AML-193 (cell line): ENCODE data around the gene SBK3.
"Not testable (repeated sequence)": the region's sequence is repeated elsewhere in the genome, so short reads cannot be mapped to it uniquely, and the experiment has no call there.

Experiments
- DNase-seq, 2 experiments: peaks; one replicate each; lab custom pipeline; 2025; lab: John Stamatoyannopoulos, UW

Gene SBK3

GRCh38 chr19:55573929-55574328 is 28.6 kb upstream of the SBK3 start:
- DNase-seq, result not testable (repeated sequence)

DNA sequence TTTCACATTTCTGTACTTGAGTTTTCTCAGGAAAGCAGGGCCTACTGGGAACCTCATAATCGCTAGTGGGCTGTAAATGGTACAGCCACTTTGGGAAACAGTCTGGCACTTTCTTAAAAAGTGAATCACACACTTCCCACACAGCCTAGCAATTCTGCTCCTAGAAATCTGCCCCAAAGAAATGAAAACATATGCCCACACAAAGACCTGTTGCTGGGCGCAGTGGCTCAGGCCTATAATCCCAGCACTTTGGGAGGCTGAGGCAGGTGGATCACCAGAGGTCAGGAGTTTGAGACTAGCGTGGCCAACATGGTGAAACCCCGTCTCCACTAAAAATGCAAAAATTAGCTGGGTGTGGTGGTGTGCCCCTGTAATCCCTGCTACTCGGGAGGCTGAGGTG is 24.1 kb upstream of the SBK3 start:
- not testable (repeated sequence) for DNase-seq

- DNase-seq, result no peak
These were observed 22.5 kb upstream of the SBK3 start for GRCh38 chr19:55567708-55568328.

GRCh38 chr19:55566823-55567222 is 21.5 kb upstream of the SBK3 start:
- no peak for DNase-seq

- no peak for DNase-seq
These were observed 17.9 kb upstream of the SBK3 start for GRCh38 chr19:55563261-55563690.

GRCh38 chr19:55559684-55560083 is 14.3 kb upstream of the SBK3 start:
- DNase-seq, result no peak

- no peak for DNase-seq
These were observed 9.4 kb upstream of the SBK3 start for GRCh38 chr19:55554741-55555152.

DNA sequence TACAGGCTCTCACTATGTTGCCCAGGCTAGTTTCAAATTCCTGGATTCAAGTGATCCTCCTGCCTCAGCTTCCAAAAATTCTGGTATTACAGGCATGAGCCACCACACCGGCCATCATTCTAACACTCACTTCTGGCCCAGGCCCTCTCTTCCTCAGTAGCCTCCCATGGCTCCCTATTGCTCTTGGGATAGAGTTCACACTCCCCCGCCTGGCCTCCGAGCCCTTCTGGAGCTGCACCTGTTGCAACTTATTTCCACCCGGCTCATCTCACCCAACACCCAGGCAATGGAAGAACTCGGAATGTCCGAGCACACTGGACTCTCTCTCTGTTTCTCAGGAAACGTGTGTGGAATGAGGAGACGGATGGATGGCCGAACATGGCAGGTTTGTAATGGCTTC is 9.0 kb upstream of the SBK3 start:
- no peak for DNase-seq

- no peak for DNase-seq
These were observed 8.2 kb upstream of the SBK3 start for GRCh38 chr19:55553217-55554182.

- no peak for DNase-seq
These were observed 7.3 kb upstream of the SBK3 start for GRCh38 chr19:55552620-55553019.

- DNase-seq, result no peak
These were observed 6.9 kb upstream of the SBK3 start for GRCh38 chr19:55552206-55552605.

GRCh38 chr19:55550321-55550650 is 4.9 kb upstream of the SBK3 start:
- no peak for DNase-seq

DNA sequence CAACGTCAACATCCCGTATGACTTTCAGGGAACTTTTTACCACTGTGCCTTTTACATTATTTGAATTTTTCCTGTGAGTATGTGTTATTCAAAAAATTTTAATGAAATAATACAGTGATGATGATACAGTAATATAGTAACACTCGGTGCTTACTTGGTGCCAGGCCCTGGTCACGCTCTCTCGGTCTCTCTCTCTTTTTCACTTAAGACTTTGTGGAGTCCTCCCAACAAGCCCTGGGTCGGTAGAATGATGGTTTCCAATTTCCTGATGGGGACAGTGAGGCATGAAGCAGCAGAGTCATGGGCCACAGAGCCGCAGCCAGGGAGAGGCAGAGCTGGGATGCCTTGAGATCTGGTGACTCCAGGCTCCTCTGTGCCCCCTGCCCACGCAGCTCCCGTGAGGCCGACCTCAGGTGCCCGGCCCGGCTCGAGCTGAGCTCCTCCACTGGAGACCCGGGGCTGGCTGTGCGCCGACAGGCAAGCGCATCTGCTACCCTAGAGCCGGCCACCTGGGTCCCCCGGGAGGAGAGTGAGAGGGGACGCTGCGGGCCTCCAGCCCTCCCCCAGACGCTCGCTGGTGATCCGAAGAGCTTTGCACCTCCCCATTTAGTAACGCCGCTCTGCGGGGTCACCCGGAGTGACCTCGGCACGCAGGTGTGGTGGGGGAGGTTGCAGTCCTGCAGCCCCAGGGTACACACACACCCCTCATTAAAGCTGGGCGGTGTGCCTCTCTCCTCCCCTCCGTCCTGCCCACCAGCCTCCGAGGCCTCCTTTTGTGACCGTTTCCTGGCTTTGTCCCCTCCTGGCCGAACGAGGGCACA is 4.4 kb upstream of the SBK3 start:
- no peak for DNase-seq

DNA sequence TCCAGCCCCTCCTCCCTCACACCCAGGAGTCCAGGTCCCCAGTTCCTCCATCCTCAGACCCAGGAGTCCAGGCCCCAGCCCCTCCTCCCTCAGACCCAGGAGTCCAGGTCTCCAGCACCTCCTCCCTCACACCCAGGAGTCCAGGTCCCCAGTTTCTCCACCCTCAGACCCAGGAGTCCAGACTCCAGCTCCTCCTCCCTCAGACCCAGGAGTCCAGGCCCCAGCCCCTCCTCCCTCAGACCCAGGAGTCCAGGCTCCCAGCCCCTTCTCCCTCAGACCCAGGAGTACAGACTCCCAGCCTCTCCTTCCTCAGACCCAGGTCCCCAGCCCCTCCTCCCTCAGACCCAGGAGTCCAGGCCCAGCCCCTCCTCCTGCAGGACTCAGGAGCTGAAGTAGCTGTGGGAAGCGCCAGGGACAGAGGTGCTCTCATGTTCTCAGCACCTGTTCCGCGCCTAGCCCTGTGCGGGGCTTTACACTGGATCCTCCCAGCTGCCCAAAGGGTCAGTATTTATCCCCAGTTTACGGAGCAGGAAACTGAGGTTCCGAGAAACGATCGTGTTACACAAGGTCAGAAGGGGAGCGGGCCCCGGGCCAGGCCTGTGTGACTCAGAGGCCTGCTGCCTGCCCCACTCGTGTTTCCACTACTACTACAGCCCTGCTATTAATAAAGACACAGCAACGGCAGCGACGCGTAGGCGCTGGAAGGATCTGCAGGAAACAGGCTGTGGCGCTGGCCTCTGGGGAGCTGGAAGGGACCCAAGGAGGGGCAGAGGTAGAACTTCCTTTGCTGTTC is 1.7 kb upstream of the SBK3 start:
- no peak for DNase-seq

GRCh38 chr19:55546011-55546410 is 668 bp upstream of the SBK3 start:
- no peak for DNase-seq

GRCh38 chr19:55544776-55545439 is 435 bp downstream of the SBK3 start:
- no peak for DNase-seq

DNA sequence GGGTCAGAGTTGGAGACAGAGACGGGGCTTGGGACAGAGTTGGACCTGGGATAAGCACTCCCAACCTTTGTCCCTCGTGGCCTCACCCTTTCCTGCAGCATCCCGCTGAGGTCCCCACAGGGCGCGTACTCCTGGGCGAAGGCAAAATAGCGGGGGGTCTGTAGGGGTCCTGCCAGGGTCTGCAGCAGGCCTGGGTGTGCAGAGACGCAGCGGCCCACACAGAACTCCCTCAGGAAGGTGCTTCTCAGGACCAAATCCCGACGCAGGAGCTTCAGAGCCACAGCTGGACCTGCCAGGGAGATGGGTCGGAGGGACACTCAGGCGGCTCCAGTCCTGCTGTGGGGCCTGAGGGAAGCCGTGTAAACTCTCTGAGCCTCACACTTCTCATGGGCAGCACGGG is 1.3 kb downstream of the SBK3 start:
- DNase-seq, result no peak

DNA sequence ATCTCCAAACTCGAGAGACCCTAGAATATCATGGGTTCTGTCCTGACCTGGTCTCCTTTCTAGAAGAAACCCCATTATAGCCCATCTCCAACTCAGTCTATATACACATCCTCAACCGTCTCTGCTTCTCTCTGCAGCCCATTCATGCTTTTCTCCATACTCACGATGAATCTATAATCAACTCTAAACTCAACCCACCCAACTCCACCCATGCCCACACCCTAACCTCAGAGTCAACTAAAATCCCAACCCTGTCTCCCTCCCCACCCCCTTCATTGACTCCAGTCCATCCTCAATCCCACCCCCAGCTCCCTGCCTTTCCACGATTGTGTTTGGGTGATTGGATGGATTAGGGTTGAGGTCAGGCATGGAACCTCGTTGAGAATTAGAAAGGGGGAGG is 1.8 kb downstream of the SBK3 start:
- no peak for DNase-seq

- DNase-seq, result no peak
These were observed 3.0 kb downstream of the SBK3 start for GRCh38 chr19:55542292-55542855.

DNA sequence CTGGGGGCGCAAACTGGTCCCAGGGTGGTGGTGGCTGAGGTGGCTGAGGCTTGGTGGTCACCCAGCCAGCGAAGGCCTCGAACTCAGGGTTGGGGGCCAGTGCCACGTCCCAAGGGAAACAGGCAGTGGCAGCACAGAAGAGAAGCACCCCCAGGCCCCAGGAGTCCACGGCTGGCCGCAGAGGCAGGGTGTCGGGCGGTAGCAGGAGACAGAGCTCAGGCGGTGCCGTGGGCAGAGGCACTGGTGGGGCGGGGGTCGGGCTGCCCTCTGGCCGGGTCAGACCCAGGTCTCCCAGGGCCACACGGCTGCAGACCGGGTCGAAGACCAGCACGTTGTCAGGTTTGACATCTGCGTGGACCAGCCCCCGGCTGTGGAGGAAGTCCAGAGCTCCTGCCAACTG is 4.3 kb downstream of the SBK3 start:
- DNase-seq, result no peak

- DNase-seq, result no peak
These were observed 4.7 kb downstream of the SBK3 start for GRCh38 chr19:55540619-55541018.
